HFF-Myc (cell line): Measurements from ENCODE around the gene KCNE2.

Experiments
- DNase-seq: peaks from one replicate; pipeline ENCODE4 v3.0.0-alpha.2; 2011; ENCODE audit warnings: low read depth; ENCODE audit errors: extremely low read depth
- H3K4me3 ChIP-seq: replicated peaks from 2 replicates; pipeline ENCODE4 v1.5.1; 2011; ENCODE audit warnings: low read depth, mild to moderate bottlenecking, control low read depth, low read length
- CTCF ChIP-seq: IDR thresholded peaks from 2 replicates; pipeline ENCODE4 v1.5.1; 2012; ENCODE audit warnings: mild to moderate bottlenecking, low read depth, low read length, control low read depth; ENCODE audit errors: missing control alignments

KCNE2 gene

GRCh38 chr21:34351786-34352241 lies 12.0 kb upstream of the KCNE2 start:
- peak; percentile 65 for TF ChIP-seq CTCF

GRCh38 chr21:34352556-34352955 lies 11.2 kb upstream of the KCNE2 start:
- TF ChIP-seq CTCF, result no peak
- DNase-seq, result no peak

More at GRCh38 chr21:34351786-34352241, 12.0 kb upstream of the KCNE2 start:
- no peak overlapping the region for H3K4me3 ChIP-seq
- DNase-seq, result no peak

GRCh38 chr21:34353182-34353581 lies 10.6 kb upstream of the KCNE2 start:
- no peak for TF ChIP-seq CTCF
- no peak for DNase-seq
- H3K4me3 ChIP-seq, result no peak overlapping the region

More at GRCh38 chr21:34352556-34352955, 11.2 kb upstream of the KCNE2 start:
- H3K4me3 ChIP-seq, result no peak overlapping the region

GRCh38 chr21:34354836-34355235 lies 9.0 kb upstream of the KCNE2 start:
- no peak overlapping the region for H3K4me3 ChIP-seq
- no peak for TF ChIP-seq CTCF
- no peak for DNase-seq

GRCh38 chr21:34355570-34355969 lies 8.2 kb upstream of the KCNE2 start:
- no peak for DNase-seq
- no peak for TF ChIP-seq CTCF
- no peak overlapping the region for H3K4me3 ChIP-seq

GRCh38 chr21:34357889-34358288 lies 5.9 kb upstream of the KCNE2 start:
- H3K4me3 ChIP-seq, result no peak overlapping the region
- no peak for DNase-seq
- TF ChIP-seq CTCF, result no peak

- no peak for TF ChIP-seq CTCF
- DNase-seq, result no peak
- H3K4me3 ChIP-seq, result no peak overlapping the region
Measured at GRCh38 chr21:34358866-34359265, 4.9 kb upstream of the KCNE2 start.
